Posterior vena cava (tissue), 2 donors: ENCODE measurements around the gene TIMP1. TPM values are rescaled to one million over a fixed set of nuclear protein-coding genes. Genes with fewer than 3 reads are reported as not detected.

Experiments
- DNase-seq: peaks from one replicate; pipeline ENCODE4 v3.0.0-alpha.2; 2020; ENCODE audit warnings: low spot score
- intact Hi-C, 2 donors: fragments of 100-400 bp; cut with DNase I; formaldehyde crosslinking; loops; one replicate each; pipeline versions ENCODE4 v1.14.1 to v1.14.2; 2022 to 2023
- long read RNA-seq, 2 donors: library from polyadenylated mRNA; unstranded; transcript quantifications; one replicate each; pipeline ENCODE4 v2.0.0, GENCODE V29; 2020 to 2021
- total RNA-seq, 2 donors: library from RNA; stranded (reverse); fragmentation: NEBNext Ultra II Directional; extraction: Animal tissue kit (Norgen Biotek cat#: 25700); gene quantifications; one replicate each; pipeline ENCODE4 v1.2.1, GENCODE V29; 2021
- donor health status: DM: yes; HTN: yes; CAD: no.
- donor health status: DM: yes; HTN: yes; CAD: no.

The TIMP1 gene
- total RNA-seq = 1,000 to 10,000 TPM; 1,076 to 2,214 TPM
- long read RNA-seq, donor 1, transcript TIMP1-204 (2 exons, 595 nt) = minor isoform, 5 of 291 reads
- long read RNA-seq, donor 1, transcript TIMP1-201 (6 exons, 892 nt) = major isoform, 263 of 291 reads
- long read RNA-seq, donor 1, partial matches to known transcripts = 18 of 291 reads
- long read RNA-seq, donor 1, other reads (novel, unspliced or antisense) = 3 of 291 reads
- long read RNA-seq, donor 2, transcript TIMP1-204 (2 exons, 595 nt) = minor isoform, 14 of 492 reads
- long read RNA-seq, donor 2, transcript TIMP1-201 (6 exons, 892 nt) = major isoform, 427 of 492 reads
- long read RNA-seq, donor 2, partial matches to known transcripts = 40 of 492 reads
- long read RNA-seq, donor 2, other reads (novel, unspliced or antisense) = 9 of 492 reads

DNA sequence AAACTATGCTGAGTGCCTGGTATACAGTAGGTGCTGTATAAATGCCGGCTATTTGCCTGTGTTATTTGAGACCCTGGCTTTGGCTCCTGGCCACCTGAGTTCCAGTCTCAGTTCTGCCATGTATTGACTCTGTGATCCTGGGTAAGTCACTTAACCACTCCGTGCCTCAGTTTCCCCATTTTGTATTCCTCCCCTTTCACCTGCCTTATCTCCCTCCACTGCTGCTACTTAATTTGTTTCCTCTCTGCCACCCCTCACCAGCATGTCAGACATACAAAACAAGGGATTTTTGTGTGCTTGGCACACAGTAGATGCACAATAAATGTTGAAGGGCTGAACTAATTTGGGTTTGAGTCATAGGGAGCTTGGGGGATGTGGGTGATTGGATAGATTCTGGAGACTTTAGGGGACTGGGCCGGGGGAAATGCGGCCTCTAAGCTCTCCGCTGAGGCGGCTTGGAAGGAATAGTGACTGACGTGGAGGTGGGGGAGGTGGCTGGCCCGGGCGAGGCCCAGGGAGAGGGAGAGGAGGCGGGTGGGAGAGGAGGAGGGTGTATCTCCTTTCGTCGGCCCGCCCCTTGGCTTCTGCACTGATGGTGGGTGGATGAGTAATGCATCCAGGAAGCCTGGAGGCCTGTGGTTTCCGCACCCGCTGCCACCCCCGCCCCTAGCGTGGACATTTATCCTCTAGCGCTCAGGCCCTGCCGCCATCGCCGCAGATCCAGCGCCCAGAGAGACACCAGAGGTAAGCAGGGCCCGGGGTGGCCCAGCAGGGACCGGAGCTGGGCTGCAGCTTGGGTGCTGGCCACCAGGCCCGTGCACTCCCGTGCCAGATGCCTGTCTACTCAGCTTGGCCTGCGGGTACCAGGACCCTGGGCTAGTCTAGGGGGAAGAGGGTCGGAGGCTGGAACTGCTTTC, at the start of gene TIMP1:
TIMP1 (plus strand) TSS at position 706 of the 917 bp plus-strand sequence. CDS start 980 bp downstream, outside the sequence.
- DNase-seq = peak; percentile 98
- intact Hi-C loops = no loop called here

DNA sequence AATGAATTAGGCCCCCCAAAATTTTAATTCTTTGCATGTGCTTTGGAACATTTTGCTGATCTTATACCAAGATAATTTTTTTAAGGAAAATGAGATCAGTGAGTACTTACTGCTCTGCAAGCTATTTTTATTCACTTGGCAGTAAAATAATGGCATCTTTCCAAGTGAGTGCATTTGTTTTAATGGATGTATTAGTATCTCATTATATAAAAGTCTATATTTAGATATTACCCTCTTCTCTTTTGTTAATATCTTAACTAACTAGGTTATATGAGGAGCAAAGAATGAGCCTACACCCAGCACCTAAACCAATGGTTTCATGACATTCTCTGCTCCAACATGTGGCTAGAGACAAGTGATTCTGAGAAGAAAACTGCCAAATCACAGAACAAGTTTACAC, 42.4 kb upstream of the TIMP1 start:
- intact Hi-C loops = no loop called here
- DNase-seq = no peak

DNA sequence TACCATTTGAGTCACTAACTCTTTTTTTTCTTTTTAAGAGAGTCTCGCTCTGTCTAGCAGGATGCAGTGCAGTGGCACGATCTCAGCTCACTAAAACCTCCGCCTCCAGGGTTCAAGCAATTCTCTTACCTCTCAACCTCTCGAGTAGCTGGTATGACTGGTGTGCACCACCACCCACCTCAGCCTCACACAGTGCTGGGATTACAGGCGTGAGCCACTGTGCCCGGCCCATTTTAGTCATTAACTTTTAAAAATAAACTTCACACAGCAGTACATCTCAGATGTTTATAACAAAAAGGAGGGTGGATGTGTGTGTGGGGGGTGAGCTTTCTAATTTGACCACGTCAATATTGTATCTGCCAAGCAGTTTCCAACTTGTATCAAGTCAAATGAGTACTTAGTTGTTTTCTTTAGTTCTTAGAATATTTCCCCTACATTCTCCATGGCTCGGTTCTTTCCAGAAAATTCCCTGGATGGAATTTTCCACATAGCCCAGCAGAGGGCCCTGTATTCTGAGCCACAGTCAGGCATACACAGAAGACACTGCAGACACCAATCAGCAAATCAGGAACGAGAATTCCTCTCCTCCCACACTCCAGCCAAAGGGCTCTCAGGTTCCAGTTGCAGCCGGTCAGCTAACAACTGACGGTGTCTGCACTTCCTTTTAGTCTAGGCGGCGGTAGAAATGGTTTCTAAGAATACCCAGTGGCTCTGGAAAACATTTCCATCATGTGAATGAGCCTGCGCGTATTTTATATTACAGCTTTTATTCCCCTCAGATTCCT, 41.3 kb upstream of the TIMP1 start:
- peak; percentile 86 for DNase-seq
- intact Hi-C loops = no loop called here

DNA sequence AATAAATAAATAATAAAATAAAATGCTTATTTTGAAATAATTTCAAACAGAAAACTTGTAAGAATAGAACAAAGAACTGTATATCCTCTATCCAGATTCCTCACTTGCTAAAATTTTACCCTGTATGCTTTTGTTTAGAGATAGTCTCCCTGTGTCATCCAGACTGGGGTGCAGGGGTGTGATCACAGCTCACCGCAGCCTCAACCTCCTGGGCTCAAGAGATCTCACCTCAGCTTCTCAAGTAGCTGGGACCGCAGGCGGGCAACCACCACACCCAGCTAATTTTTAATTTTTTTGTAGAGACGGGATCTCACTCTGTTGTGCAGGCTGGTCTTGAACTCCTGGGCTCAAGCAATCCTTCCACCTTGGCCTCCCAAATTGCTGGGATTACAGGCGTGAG, 38.7 kb upstream of the TIMP1 start:
- intact Hi-C loops = no loop called here
- no peak for DNase-seq

DNA sequence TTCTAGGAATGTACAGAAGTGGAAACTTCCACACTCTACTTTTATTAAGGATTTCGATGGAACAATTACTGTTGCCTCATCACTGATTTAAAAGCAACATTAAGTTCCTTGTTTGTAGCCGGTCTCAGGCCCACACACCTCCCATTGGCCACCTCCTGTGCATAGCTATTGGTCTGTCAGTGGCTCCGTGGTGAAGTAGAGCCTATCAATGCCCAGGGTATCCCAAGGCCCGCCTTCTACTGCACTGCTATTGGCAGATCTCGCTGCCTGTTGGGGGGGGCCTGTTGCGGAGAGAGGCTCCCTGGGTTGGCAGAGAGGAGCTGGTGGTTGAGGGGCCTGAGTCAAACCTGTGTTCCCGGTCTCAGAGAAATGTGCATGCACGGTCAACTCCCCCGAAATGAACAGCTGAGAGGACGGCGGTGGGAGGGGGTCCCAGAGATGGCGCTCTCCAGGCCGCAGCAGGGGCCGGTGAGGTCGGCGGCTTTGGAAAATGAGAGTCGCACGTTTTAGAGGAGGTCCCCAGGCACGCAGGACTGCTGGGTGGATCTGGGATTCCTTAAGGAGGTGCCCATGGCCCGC, 26.1 kb upstream of the TIMP1 start:
- DNase-seq = peak; percentile 95
- intact Hi-C loops = no loop called here

DNA sequence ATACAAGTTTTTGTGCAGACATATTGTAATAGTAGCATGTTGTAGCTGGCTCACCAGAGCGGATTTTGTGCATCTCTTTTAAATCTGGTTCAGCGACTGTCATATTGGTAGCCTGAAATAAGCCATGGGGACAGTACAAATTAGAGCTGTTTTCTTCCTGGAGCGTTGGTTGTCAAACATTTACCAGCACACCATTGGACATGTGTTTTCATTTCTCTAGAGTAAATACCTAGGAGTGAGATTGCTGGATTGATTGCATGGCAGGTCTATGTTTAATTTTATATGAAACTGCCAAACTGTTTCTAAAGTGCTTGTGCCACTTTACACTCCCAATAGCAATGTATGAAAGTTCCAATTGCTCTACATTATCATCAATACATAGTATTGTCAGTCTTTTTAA, 23.8 kb upstream of the TIMP1 start:
- no peak for DNase-seq
- intact Hi-C loops = no loop called here

DNA sequence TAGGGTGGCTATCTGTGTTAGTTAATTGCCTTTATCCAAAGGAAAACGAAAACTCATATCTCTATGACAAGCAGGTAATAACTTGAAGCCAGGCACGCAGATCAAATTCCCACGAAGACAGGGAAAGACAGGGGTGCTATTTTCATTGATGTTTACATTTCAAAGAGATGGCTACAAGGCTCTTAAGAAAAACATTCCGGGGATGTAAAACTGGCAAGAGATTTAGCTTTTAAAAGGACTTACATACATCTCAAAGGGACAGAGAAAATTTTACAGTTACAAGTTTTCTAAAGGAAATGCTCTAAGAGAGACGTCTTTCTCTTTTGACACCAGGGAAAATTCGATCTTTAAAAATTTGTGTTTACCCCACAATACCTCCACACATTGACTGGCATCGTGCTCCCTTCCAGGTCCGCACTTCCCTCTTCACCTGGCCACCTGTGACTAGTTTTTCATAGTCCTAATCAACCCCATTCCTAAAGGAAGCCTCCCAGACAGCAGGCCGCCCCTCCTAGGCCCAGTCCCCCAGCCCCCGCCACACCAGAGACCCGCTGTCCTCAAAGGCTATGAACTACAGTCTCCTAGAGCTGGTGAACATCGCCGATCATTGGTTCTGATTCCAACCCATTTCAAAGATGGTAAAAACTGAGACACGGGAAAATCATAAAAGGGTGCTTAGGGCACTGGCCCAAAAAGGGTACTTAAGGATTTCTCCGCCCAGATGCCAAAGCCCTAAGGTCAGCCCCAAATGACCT, 21.9 kb upstream of the TIMP1 start:
- no peak for DNase-seq
- intact Hi-C loops = no loop called here

DNA sequence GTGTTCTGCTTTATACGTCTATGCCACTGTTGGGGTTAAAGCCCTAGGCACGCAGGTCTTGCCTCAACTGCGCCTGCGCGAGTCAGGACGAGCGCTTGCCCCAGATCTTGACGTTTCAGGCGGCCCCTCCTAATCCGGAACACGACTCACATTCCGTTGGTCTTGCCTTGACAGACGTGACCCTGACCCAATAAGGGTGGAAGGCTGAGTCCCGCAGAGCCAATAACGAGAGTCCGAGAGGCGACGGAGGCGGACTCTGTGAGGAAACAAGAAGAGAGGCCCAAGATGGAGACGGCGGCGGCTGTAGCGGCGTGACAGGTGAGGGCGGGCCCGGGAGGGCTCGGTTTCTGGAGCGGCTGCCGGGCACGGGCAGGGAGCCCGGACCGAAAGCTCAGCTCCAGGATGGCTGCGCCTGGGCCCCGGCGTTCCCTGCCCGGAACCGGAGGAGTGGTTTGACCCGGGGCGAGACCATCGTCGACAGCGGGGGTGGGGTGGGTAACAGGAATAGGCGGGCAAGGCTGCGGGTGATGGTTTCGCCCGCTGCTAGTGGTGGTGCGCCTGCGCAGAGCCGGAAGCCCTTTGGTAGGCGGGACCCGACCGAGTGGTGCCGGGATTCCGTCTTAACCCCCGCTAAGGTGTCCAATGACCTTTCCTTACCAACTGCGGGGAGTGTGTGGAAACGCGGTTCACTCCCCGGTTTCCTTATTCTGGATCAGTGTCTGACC, 21.1 kb upstream of the TIMP1 start, which contains the start of gene ARAF:
ARAF (plus strand) TSS at position 272 of the 725 bp plus-strand sequence. CDS start 1,763 bp downstream, outside the sequence.
- peak; percentile 98 for DNase-seq
- intact Hi-C loops = no loop called here

DNA sequence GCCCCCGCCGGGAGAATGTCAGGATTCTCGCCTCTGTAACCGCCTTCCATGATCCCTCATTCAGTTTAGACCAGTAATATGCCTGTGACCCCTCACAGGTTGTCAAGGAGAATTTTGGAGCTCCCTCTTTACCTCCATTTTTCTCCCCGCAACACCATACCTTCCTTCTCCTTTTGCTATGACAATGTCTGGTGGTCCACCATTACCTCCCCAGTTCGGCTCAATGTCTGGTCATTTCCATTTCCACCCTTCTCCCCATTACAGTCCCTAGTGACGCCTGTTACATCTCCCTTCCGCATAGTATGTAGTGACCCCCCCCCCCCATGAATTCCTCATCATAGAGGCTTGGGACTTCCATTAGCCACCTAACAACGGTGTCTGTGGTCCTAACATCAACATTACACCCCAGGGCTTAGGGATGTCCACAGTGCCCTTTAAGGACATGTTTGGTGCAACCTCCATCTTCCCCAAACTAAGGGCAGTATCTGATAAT, 20.5 kb upstream of the TIMP1 start:
- intact Hi-C loops = no loop called here
- DNase-seq = peak; percentile 0

DNA sequence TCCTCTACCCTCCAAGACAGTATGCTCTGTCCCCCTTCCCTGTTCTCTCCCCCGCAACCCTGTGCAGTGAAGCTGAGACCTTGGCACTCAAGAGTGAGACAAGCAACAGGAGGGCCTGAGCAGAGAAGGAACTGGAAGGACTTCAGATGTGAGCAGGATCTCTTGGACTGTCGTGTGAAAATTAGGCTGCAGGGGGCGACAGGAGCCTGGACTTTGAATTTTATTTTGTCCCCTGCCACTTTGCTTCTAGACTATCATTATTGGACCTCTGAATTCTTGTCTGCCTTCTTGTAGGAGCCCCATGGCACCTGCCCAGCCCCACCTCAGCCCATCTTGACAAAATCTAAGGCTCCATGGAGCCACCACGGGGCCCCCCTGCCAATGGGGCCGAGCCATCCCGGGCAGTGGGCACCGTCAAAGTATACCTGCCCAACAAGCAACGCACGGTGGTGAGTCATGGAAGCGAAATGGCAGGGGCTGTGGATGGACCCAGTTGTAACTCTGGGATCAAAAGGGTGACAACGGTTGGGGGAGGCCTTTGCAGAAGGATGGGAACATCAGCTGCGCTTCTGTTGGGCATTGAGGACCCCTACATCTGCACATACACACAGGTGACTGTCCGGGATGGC, 19.5 kb upstream of the TIMP1 start:
- intact Hi-C loops = no loop called here
- DNase-seq = peak; percentile 65

DNA sequence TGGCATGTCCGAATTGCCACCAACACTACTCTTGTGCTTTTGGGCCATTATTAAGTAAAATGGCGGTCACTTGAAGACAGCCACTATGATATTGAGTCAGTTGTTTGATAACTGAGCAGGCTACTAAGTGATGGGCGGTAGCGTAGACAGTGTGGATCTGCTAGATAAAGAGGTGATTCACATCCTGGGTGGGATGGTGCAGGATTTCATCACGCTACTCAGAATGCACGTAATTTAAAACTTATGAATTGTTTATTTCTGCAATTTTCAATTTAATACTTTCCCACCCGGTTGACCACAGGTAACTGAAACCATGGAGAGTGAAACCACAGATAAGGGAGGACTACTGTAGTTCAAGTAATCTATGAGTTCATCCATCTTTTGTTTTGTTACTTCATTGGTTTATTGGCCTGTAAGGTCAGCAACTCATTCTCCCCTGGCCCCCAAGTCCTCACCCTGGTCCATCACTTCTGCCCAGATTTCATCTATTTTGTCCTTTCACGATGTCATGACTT, 18.4 kb upstream of the TIMP1 start:
- DNase-seq = peak; percentile 29
- intact Hi-C loops = no loop called here

DNA sequence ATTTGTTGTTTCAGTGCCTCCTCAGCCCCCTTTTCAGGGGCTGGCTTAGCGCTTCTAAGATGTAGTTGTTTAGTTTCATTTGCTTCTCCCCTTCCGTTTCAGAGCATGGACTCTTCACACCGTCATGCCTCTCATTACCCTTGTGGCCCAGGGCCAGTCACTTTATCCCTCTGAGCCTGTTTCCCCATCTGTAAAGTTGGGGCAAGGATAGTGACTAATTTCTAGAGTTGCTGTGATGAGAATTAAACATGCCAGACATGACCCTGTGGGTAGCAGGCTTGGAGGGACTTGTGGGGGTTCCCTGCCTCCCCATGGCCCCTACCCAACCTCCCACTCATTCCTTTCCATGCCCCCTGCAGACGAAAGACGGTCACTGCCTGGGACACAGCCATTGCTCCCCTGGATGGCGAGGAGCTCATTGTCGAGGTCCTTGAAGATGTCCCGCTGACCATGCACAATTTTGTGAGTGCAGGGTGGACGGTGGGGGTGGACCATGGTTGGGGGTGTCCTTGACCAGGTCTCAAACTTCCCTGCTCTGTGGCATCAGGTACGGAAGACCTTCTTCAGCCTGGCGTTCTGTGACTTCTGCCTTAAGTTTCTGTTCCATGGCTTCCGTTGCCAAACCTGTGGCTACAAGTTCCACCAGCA, 17.7 kb upstream of the TIMP1 start:
- DNase-seq = peak; percentile 61
- intact Hi-C loops = no loop called here

DNA sequence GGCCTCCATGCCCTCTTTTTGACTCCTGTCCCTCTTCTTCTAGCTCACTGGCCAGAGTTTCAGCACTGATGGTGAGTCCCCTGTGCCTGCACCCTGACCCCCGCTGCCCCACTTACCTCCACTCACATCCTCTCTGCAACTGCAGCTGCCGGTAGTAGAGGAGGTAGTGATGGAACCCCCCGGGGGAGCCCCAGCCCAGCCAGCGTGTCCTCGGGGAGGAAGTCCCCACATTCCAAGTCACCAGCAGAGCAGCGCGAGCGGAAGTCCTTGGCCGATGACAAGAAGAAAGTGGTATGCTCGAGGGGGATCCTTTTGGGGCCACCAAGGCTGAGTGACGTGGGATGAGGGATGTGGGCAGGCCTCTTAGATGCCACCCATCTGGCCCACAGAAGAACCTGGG, 15.4 kb upstream of the TIMP1 start:
- DNase-seq = no peak
- intact Hi-C loops = no loop called here

DNA sequence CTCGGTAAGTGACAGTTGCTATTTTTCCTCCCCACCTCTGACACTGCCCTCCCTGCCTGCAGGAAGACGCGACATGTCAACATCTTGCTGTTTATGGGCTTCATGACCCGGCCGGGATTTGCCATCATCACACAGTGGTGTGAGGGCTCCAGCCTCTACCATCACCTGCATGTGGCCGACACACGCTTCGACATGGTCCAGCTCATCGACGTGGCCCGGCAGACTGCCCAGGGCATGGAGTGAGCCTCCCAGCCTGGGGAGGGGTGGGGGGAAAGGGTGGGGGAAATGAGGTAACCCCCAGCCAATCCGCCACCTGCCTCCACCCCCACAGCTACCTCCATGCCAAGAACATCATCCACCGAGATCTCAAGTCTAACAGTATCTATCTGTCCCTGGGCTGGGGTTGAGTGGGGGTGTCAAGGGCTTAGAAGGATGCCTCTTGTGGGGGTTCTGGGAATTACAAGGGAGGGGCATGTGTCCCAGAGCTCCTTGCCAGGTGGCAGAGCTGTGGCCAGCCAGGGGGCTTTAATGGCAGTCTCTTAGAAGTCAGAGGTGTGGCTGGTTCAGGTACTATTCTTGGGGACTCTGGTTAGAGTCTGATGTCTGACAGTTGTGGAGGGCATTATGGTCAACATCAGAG, 13.5 kb upstream of the TIMP1 start:
- no peak for DNase-seq
- intact Hi-C loops = no loop called here

DNA sequence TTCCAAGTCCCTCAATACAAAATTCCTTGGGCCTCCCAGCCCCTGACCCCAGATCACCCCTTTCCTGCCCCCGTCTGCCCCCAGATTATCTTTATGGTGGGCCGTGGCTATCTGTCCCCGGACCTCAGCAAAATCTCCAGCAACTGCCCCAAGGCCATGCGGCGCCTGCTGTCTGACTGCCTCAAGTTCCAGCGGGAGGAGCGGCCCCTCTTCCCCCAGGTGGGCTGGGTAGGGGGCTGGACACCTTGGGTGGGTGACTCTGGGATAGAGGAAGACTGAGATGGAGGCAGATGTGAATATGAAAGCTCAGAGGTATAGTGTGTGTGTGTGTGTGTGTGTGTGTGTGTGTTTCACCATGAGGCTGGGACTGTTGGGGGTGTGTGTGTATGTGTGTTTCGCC, 11.4 kb upstream of the TIMP1 start:
- DNase-seq = no peak
- intact Hi-C loops = no loop called here

DNA sequence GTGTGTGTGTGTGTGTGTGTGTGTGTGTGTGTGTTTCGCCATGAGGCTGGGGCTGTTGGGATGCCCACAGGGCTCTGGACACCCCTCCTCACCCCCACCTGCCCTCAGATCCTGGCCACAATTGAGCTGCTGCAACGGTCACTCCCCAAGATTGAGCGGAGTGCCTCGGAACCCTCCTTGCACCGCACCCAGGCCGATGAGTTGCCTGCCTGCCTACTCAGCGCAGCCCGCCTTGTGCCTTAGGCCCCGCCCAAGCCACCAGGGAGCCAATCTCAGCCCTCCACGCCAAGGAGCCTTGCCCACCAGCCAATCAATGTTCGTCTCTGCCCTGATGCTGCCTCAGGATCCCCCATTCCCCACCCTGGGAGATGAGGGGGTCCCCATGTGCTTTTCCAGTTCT, 11.0 kb upstream of the TIMP1 start:
- DNase-seq = no peak
- intact Hi-C loops = no loop called here
